K562 (cell line): ENCODE results near the gene STARD13. TPM values are rescaled to one million over a fixed set of nuclear protein-coding genes. Genes with fewer than 3 reads are reported as not detected.

Source experiments
- ATAC-seq: fragments of 200-7000 bp; cut with Tn5 transposase; 3 replicates; pipeline ENCODE4 v1.9.1; 2020; ENCODE audit warnings: moderate library complexity
- BruUV-seq: library from RNA; stranded (reverse); fragments of 400-500 nt; replicated peaks from 2 replicates; lab custom pipeline; 2021; lab: Mats Ljungman, UMichigan
- CTCF ChIA-PET: fragments of 300-600 bp; formaldehyde crosslinking; extraction: SDS; loops from one replicate; lab custom pipeline; 2021; ENCODE audit warnings: low intra/inter-chr PET ratio; lab: Yijun Ruan, JAX
- POLR2A ChIA-PET: fragments of 300-600, 350-650 bp; sonication (Branson Sonifier 250); formaldehyde crosslinking; extraction: SDS; loops from one replicate; lab custom pipeline; 2021; ENCODE audit warnings: antibody characterized with exemption, inconsistent platforms; lab: Yijun Ruan, JAX
- DNase-seq, 4 experiments: peaks; one replicate each; pipeline versions ENCODE4 v3.0.0 to v3.0.0-alpha.2; 2011 to 2018; ENCODE audit warnings: low spot score in 3 of 4, mixed read lengths in 3 of 4; ENCODE audit errors: extremely low read depth in 1 of 4
- FAIRE-seq: peaks from 2 replicates; lab custom pipeline; 2011; peaks lifted over from hg19 to GRCh38; lab: Jason Lieb, UNC
- H2AFZ ChIP-seq: 2 replicates; pipeline ENCODE4 v1.6.0; 2011; ENCODE audit warnings: low read depth, low read length, control low read depth, inconsistent platforms
- H3K27ac ChIP-seq: fragments of 200-600 bp; 3 replicates; pipeline ENCODE4 v1.8.0; 2011; ENCODE audit warnings: low read depth, mild to moderate bottlenecking, control low read depth, inconsistent platforms, low read length, moderate library complexity, mixed read lengths; ENCODE audit errors: extremely low read depth
- H3K27me3 ChIP-seq, 2 experiments: fragments of 300-600 bp in 1 of 2; 2 replicates in 1 of 2; 3 replicates in 1 of 2; pipeline versions ENCODE4 v1.6.0 to v1.8.0; 2011; ENCODE audit warnings: inconsistent platforms in 2 of 2, low read length in 2 of 2, mild to moderate bottlenecking in 1 of 2, mixed read lengths in 1 of 2, moderate library complexity in 1 of 2; ENCODE audit not compliant: control insufficient read depth in 2 of 2, insufficient read depth in 2 of 2
- H3K36me3 ChIP-seq: fragments of 300-600 bp; 3 replicates; pipeline ENCODE4 v1.8.0; 2011; ENCODE audit warnings: mild to moderate bottlenecking, low read length, inconsistent platforms; ENCODE audit not compliant: control insufficient read depth, insufficient read depth
- H3K4me1 ChIP-seq, 2 experiments: fragments of 200-600 bp in 1 of 2; replicated peaks in 1 of 2; 2 replicates in 1 of 2; 3 replicates in 1 of 2; pipeline versions ENCODE4 v1.5.1 to v1.8.0; 2011; ENCODE audit warnings: inconsistent platforms in 2 of 2, low read length in 2 of 2, mild to moderate bottlenecking in 1 of 2, mixed read lengths in 1 of 2, moderate library complexity in 1 of 2; ENCODE audit not compliant: control insufficient read depth in 2 of 2, insufficient read depth in 2 of 2
- H3K4me2 ChIP-seq: 2 replicates; pipeline ENCODE4 v1.6.1; 2011; ENCODE audit warnings: low read length, control low read depth, inconsistent platforms, mixed read lengths; ENCODE audit not compliant: insufficient read depth
- H3K4me3 ChIP-seq: fragments of 200-600 bp; sonication (generic), shearing (Covaris generic); 2 replicates; pipeline ENCODE4 v1.5.1; 2016; ENCODE audit warnings: control low read depth, inconsistent platforms
- H3K79me2 ChIP-seq: fragments of 200-600 bp; 3 replicates; pipeline ENCODE4 v1.8.0; 2011; ENCODE audit warnings: low read length, inconsistent platforms; ENCODE audit not compliant: control insufficient read depth, insufficient read depth
- H3K9ac ChIP-seq, 2 experiments: 2 replicates each; pipeline versions ENCODE4 v1.6.0 to v1.6.1; 2011; ENCODE audit warnings: low read depth in 2 of 2, low read length in 2 of 2, control low read depth in 1 of 2, inconsistent platforms in 1 of 2, mild to moderate bottlenecking in 1 of 2, mixed read lengths in 1 of 2; ENCODE audit not compliant: insufficient read depth in 1 of 2
- H3K9me1 ChIP-seq: one replicate; pipeline ENCODE4 v1.6.0; 2011; ENCODE audit warnings: inconsistent platforms, mild to moderate bottlenecking, low read length, moderate library complexity; ENCODE audit not compliant: control insufficient read depth, insufficient read depth
- H3K9me3 ChIP-seq: replicated peaks from 2 replicates; pipeline ENCODE4 v1.5.1; 2011; ENCODE audit warnings: low read depth, low read length, inconsistent platforms; ENCODE audit not compliant: control insufficient read depth, insufficient read depth
- H4K20me1 ChIP-seq: replicated peaks from 2 replicates; pipeline ENCODE4 v1.6.1; 2011; ENCODE audit warnings: low read length, inconsistent platforms, mixed read lengths; ENCODE audit not compliant: control insufficient read depth, insufficient read depth
- BRD9 ChIP-seq: fragments of 450-650 bp; IDR thresholded peaks from 2 replicates; pipeline ENCODE4 v1.6.1; 2018; ENCODE audit warnings: low read depth; ENCODE audit not compliant: partially characterized antibody
- HDAC1 ChIP-seq, 2 experiments: fragments of 450-650 bp; IDR thresholded peaks; 2 replicates each; pipeline ENCODE4 v1.6.1; 2016 to 2017; ENCODE audit warnings: inconsistent platforms in 1 of 2, mild to moderate bottlenecking in 1 of 2, moderate library complexity in 1 of 2
- HMGXB4 ChIP-seq: sonication (generic); formaldehyde crosslinking; IDR thresholded peaks from 2 replicates; pipeline ENCODE4 v1.8.1; 2023; ENCODE audit warnings: mild to moderate bottlenecking, missing genetic modification reagents
- MAZ ChIP-seq, 2 experiments: fragments of 450-650 bp in 1 of 2; sonication (generic) in 1 of 2; formaldehyde crosslinking; IDR thresholded peaks in 1 of 2; conservative IDR thresholded peaks in 1 of 2; 2 replicates each; pipeline versions ENCODE4 v1.4.0 to v1.5.0; 2020; ENCODE audit warnings: mild to moderate bottlenecking in 1 of 2, missing genetic modification reagents in 1 of 2
- MED1 ChIP-seq: sonication (generic); formaldehyde crosslinking; IDR thresholded peaks from 2 replicates; pipeline ENCODE4 v1.8.1; 2023; ENCODE audit warnings: missing genetic modification reagents, borderline replicate concordance
- PHF20 ChIP-seq: fragments of 450-650 bp; IDR thresholded peaks from 2 replicates; pipeline ENCODE4 v1.6.1; 2018; ENCODE audit not compliant: partially characterized antibody
- POLR2B ChIP-seq: fragments of 450-650 bp; IDR thresholded peaks from 2 replicates; pipeline ENCODE4 v1.6.1; 2018; ENCODE audit warnings: low read depth; ENCODE audit not compliant: partially characterized antibody
- ZNF561 ChIP-seq: fragments of 450-650 bp; formaldehyde crosslinking; conservative IDR thresholded peaks from 2 replicates; pipeline ENCODE4 v1.4.0; 2020; ENCODE audit warnings: mild to moderate bottlenecking, moderate library complexity
- ZNF780A ChIP-seq: fragments of 250-450 bp; sonication (Bioruptor Pico); IDR thresholded peaks from 2 replicates; pipeline ENCODE4 v1.5.0; 2021; ENCODE audit warnings: mild to moderate bottlenecking
- WGBS: fragments of 100-300 bp; shearing (Covaris generic); methylation state at CpG from one replicate; pipeline ENCODE4 v1.1.6; 2016; ENCODE audit warnings: low coverage, mixed read lengths; ENCODE audit not compliant: insufficient coverage; ENCODE audit errors: missing lambda C conversion rate; 5-methylcytosine and 5-hydroxymethylcytosine counted together
- in situ Hi-C: fragments of 300-500 bp; cut with MboI; formaldehyde crosslinking; loops from 4 replicates; pipeline ENCODE4 v1.15.0; 2018; ENCODE audit warnings: inconsistent platforms, mixed read lengths
- intact Hi-C: fragments of 100-400 bp; cut with micrococcal nuclease; formaldehyde crosslinking; loops from 2 replicates; pipeline ENCODE4 v1.14.2; 2022
- polyA plus RNA-seq, 8 experiments: library from polyadenylated mRNA; depleted of rRNA in 4 of 8; stranded (reverse) in 5 of 8; unstranded in 3 of 8; fragments of >200 nt; fragmentation: Nextera tagmentation in 2 of 8; fragmentation: Illumina TruSeq in 1 of 8; extraction: Ambion mirVana in 2 of 8; extraction: Trizol in 1 of 8; gene quantifications; 2 replicates each; pipeline versions ENCODE4 v1.2.1 to v1.2.3, GENCODE V29; 2011 to 2014; ENCODE audit warnings: inconsistent platforms in 1 of 8, missing spikeins in 1 of 8
- total RNA-seq, 7 experiments: library from RNA; depleted of rRNA in 6 of 7; stranded (reverse); fragments of >200 nt in 6 of 7; fragmentation: Illumina TruSeq in 2 of 7; extraction: Trizol in 2 of 7; gene quantifications; 2 replicates each; pipeline versions ENCODE4 v1.2.1 to v1.2.3, GENCODE V29; 2011 to 2021; ENCODE audit warnings: low replicate concordance in 1 of 7

The STARD13 gene
- total and polyA plus RNA-seq, 9 of the 15 experiments (the other 6 are each of a cell fraction or from before 2014, with no cell fraction given) = 0.11 TPM; not detected in 8

- in situ Hi-C loops = no loop called here
- Histone ChIP-seq H3K4me3 (no peak overlapping the region), H3K27ac (no peak overlapping the region), H3K9me3 (no peaks in the 10 kb centered on the region), H3K79me2 (no peaks in the 10 kb centered on the region), H3K9me1 (no peaks in the 10 kb centered on the region), H3K9ac (no peak overlapping the region), H3K4me1 (no peaks in the 10 kb centered on the region), H3K4me2 (no peak overlapping the region), H3K27me3 (no peaks in the 10 kb centered on the region), H3K36me3 (no peaks in the 10 kb centered on the region), H2AFZ (no peak overlapping the region), H4K20me1 (no peaks in the 10 kb centered on the region)
- no TSS peak for BruUV-seq
- FAIRE-seq (no peak), ATAC-seq (no peak), DNase-seq (no peak)
- TF ChIP-seq BRD9 (no peak), MAZ (CRISPR knock-in tag; conservative IDR thresholded peaks at IDR 0.05 in 1 of 2, IDR thresholded peaks at IDR 0.05 in 1 of 2) (no peak), ZNF780A (no peak), PHF20 (no peak), MED1 (CRISPR knock-in tag) (no peak), ZNF561 (CRISPR knock-in tag) (no peak), HDAC1 (IDR thresholded peaks at IDR 0.05) (no peak), POLR2B (no peak), HMGXB4 (CRISPR knock-in tag) (no peak)
- intact Hi-C loops = no loop called here
- ChIA-PET POLR2A (no interaction called here), CTCF (no interaction called here)
- 7% methylated on average over 1 of the region's 1 CpG for WGBS
Measured at GRCh38 chr13:33328701-33329100, 43.1 kb upstream of the STARD13 start.
